HG03469 (cell line): ENCODE data around the gene C1orf167.

ENCODE experiments used
- ATAC-seq: cut with Tn5 transposase; IDR thresholded peaks from one replicate; pipeline ENCODE4 v1.9.1; 2021; ENCODE audit warnings: mild to moderate bottlenecking, moderate library complexity, moderate number of reproducible peaks; ENCODE audit not compliant: unreplicated experiment

C1orf167 gene

GRCh38 chr1:11761988-11762406, at the start of gene C1orf167:
Gene C1orf167 (plus strand): TSS chr1:11762193. CDS start chr1:11764401, 2,208 bp downstream.
- no peak for ATAC-seq

GRCh38 chr1:11712285-11712684, 49.7 kb upstream of the C1orf167 start:
- no peak for ATAC-seq

- ATAC-seq, result no peak
Observed at GRCh38 chr1:11713095-11713494, 48.9 kb upstream of the C1orf167 start.

- ATAC-seq, result no peak
Observed at GRCh38 chr1:11714831-11715575, 47.0 kb upstream of the C1orf167 start.

GRCh38 chr1:11719313-11720032, 42.5 kb upstream of the C1orf167 start:
- no peak for ATAC-seq

- ATAC-seq, result no peak
Observed at GRCh38 chr1:11720033-11720376, 42.0 kb upstream of the C1orf167 start.

GRCh38 chr1:11720525-11720924, 41.5 kb upstream of the C1orf167 start:
- ATAC-seq, result no peak

GRCh38 chr1:11721311-11721710, 40.7 kb upstream of the C1orf167 start:
- no peak for ATAC-seq

GRCh38 chr1:11722538-11722937, 39.5 kb upstream of the C1orf167 start:
- ATAC-seq, result no peak

GRCh38 chr1:11725616-11726015, 36.4 kb upstream of the C1orf167 start:
- no peak for ATAC-seq

GRCh38 chr1:11727119-11727518, 34.9 kb upstream of the C1orf167 start:
- no peak for ATAC-seq

GRCh38 chr1:11728126-11728806, 33.7 kb upstream of the C1orf167 start:
- ATAC-seq, result no peak

GRCh38 chr1:11729155-11729497, 32.9 kb upstream of the C1orf167 start:
- no peak for ATAC-seq

- ATAC-seq, result no peak
Observed at GRCh38 chr1:11729498-11730428, 32.2 kb upstream of the C1orf167 start.

- ATAC-seq, result no peak
Observed at GRCh38 chr1:11730429-11730891, 31.5 kb upstream of the C1orf167 start.

GRCh38 chr1:11731691-11732283, 30.2 kb upstream of the C1orf167 start:
- ATAC-seq, result no peak

- ATAC-seq, result no peak
Observed at GRCh38 chr1:11733306-11733705, 28.7 kb upstream of the C1orf167 start.

- ATAC-seq, result no peak
Observed at GRCh38 chr1:11735531-11735853, 26.5 kb upstream of the C1orf167 start.

- peak; percentile 56 for ATAC-seq
Observed at GRCh38 chr1:11735854-11736745, 25.9 kb upstream of the C1orf167 start, which contains the start of gene AGTRAP. Gene AGTRAP (plus strand): TSS chr1:11736136. CDS start chr1:11736209, 73 bp downstream.
